IMR-90 (cell line): ENCODE measurements around the gene PRDM9. TPM values are rescaled to one million over a fixed set of nuclear protein-coding genes. Genes with fewer than 3 reads are reported as not detected.

ENCODE experiments used
- ATAC-seq: fragments of 200-7000 bp; cut with Tn5 transposase; 2 replicates; pipeline ENCODE4 v1.9.1; 2020; ENCODE audit warnings: low read depth, mild to moderate bottlenecking, moderate library complexity
- BruUV-seq: library from RNA; stranded (reverse); fragments of 400-500 nt; replicated peaks from 2 replicates; lab custom pipeline; 2021; lab: Mats Ljungman, UMichigan
- CTCF ChIA-PET: fragments of 300-600 bp; formaldehyde crosslinking; extraction: SDS; loops from one replicate; lab custom pipeline; 2021; ENCODE audit warnings: antibody characterized with exemption; lab: Yijun Ruan, JAX
- POLR2A ChIA-PET: fragments of 300-600 bp; sonication (Branson Sonifier 250); formaldehyde crosslinking; loops from one replicate; lab custom pipeline; 2022; ENCODE audit warnings: antibody characterized with exemption; ENCODE audit not compliant: unreplicated experiment; lab: Charles Lee
- DNase-seq: peaks from one replicate; pipeline ENCODE4 v3.0.0; 2013
- H2AFZ ChIP-seq: replicated peaks from 2 replicates; pipeline ENCODE3; 2013; ENCODE audit warnings: low read length, mild to moderate bottlenecking; ENCODE audit not compliant: poor library complexity
- H2AK5ac ChIP-seq: 2 replicates; pipeline ENCODE4 v1.6.1; 2013; ENCODE audit warnings: low read depth, low read length, inconsistent platforms
- H2AK9ac ChIP-seq: replicated peaks from 2 replicates; pipeline ENCODE3; 2013; ENCODE audit warnings: mild to moderate bottlenecking, low read depth, low read length, moderate library complexity; ENCODE audit not compliant: poor library complexity
- H2BK120ac ChIP-seq: 2 replicates; pipeline ENCODE4 v1.6.1; 2013; ENCODE audit warnings: low read depth, low read length, inconsistent platforms
- H2BK15ac ChIP-seq: 3 replicates; pipeline ENCODE4 v1.6.1; 2013; ENCODE audit warnings: low read depth, low read length, inconsistent platforms
- H2BK20ac ChIP-seq: 2 replicates; pipeline ENCODE4 v1.6.1; 2013; ENCODE audit warnings: low read depth, mild to moderate bottlenecking, inconsistent platforms, low read length, moderate library complexity
- H2BK5ac ChIP-seq: 2 replicates; pipeline ENCODE4 v1.6.1; 2013; ENCODE audit warnings: mild to moderate bottlenecking, low read depth, low read length, inconsistent platforms; ENCODE audit not compliant: poor library complexity, severe bottlenecking
- H3K14ac ChIP-seq: replicated peaks from 2 replicates; pipeline ENCODE4 v1.6.1; 2013; ENCODE audit warnings: low read depth, low read length, inconsistent platforms
- H3K18ac ChIP-seq: 2 replicates; pipeline ENCODE4 v1.6.1; 2013; ENCODE audit warnings: low read depth, low read length, control low read depth
- H3K23ac ChIP-seq: 2 replicates; pipeline ENCODE4 v1.6.1; 2013; ENCODE audit warnings: low read depth, low read length, inconsistent platforms
- H3K27ac ChIP-seq: 2 replicates; pipeline ENCODE4 v1.5.1; 2013; ENCODE audit warnings: mild to moderate bottlenecking, control low read depth, low read length; ENCODE audit not compliant: insufficient read depth
- H3K27me3 ChIP-seq: 2 replicates; pipeline ENCODE4 v1.6.1; 2013; ENCODE audit warnings: low read length; ENCODE audit not compliant: control insufficient read depth, insufficient read depth
- H3K36me3 ChIP-seq: 2 replicates; pipeline ENCODE4 v1.6.1; 2013; ENCODE audit warnings: low read length, mixed read lengths; ENCODE audit not compliant: control insufficient read depth, insufficient read depth
- H3K4ac ChIP-seq: 2 replicates; pipeline ENCODE4 v1.6.1; 2013; ENCODE audit warnings: low read depth, low read length, inconsistent platforms
- H3K4me1 ChIP-seq: 2 replicates; pipeline ENCODE4 v1.6.1; 2013; ENCODE audit warnings: low read length, mixed read lengths; ENCODE audit not compliant: control insufficient read depth, insufficient read depth
- H3K4me2 ChIP-seq: 2 replicates; pipeline ENCODE4 v1.6.1; 2013; ENCODE audit warnings: low read depth, mild to moderate bottlenecking, control low read depth, low read length, moderate library complexity
- H3K4me3 ChIP-seq: 2 replicates; pipeline ENCODE4 v1.5.1; 2013; ENCODE audit warnings: low read depth, mild to moderate bottlenecking, control low read depth, low read length, moderate library complexity; ENCODE audit not compliant: insufficient read depth
- H3K56ac ChIP-seq: 2 replicates; pipeline ENCODE4 v1.6.1; 2013; ENCODE audit warnings: low read length, inconsistent platforms; ENCODE audit not compliant: insufficient read depth; ENCODE audit errors: extremely low read depth
- H3K79me1 ChIP-seq, 2 experiments: 2 replicates each; pipeline ENCODE4 v1.6.1; 2013; ENCODE audit warnings: low read length in 2 of 2, inconsistent platforms in 1 of 2, low read depth in 1 of 2
- H3K9ac ChIP-seq: 2 replicates; pipeline ENCODE4 v1.6.1; 2013; ENCODE audit warnings: low read depth, low read length, control low read depth
- H3K9me1 ChIP-seq: 2 replicates; pipeline ENCODE4 v1.6.1; 2013; ENCODE audit warnings: low read length, inconsistent platforms; ENCODE audit not compliant: insufficient read depth
- H3K9me3 ChIP-seq: 2 replicates; pipeline ENCODE4 v1.6.1; 2013; ENCODE audit warnings: low read length; ENCODE audit not compliant: control insufficient read depth, insufficient read depth
- H4K20me1 ChIP-seq: 2 replicates; pipeline ENCODE4 v1.6.1; 2013; ENCODE audit warnings: low read length, inconsistent platforms; ENCODE audit not compliant: insufficient read depth
- H4K5ac ChIP-seq: 2 replicates; pipeline ENCODE4 v1.6.1; 2013; ENCODE audit warnings: mild to moderate bottlenecking, low read depth, low read length, control low read depth
- H4K8ac ChIP-seq, 2 experiments: 2 replicates each; pipeline ENCODE4 v1.6.1; 2013; ENCODE audit warnings: low read depth in 2 of 2, low read length in 2 of 2, control low read depth in 1 of 2, inconsistent platforms in 1 of 2
- H4K91ac ChIP-seq: 2 replicates; pipeline ENCODE4 v1.6.1; 2013; ENCODE audit warnings: low read depth, low read length, inconsistent platforms; ENCODE audit not compliant: insufficient read depth
- BHLHE40 ChIP-seq: fragments of 150-350 bp; IDR thresholded peaks from 2 replicates; pipeline ENCODE4 v1.6.1; 2016; ENCODE audit warnings: mild to moderate bottlenecking, low read depth, low read length
- ELK1 ChIP-seq: fragments of 150-350 bp; IDR thresholded peaks from 2 replicates; pipeline ENCODE4 v1.6.1; 2016; ENCODE audit warnings: low read depth, mild to moderate bottlenecking, low read length, moderate library complexity, borderline replicate concordance
- FOS ChIP-seq: fragments of 150-350 bp; IDR thresholded peaks from 2 replicates; pipeline ENCODE4 v1.6.1; 2016; ENCODE audit warnings: low read depth, low read length
- MAFK ChIP-seq: IDR thresholded peaks from 2 replicates; pipeline ENCODE4 v1.6.1; 2012; ENCODE audit warnings: low read depth, low read length, improper control_type of control experiment
- MAZ ChIP-seq: IDR thresholded peaks from 2 replicates; pipeline ENCODE4 v1.6.1; 2012; ENCODE audit warnings: low read depth, mild to moderate bottlenecking, low read length, improper control_type of control experiment, moderate library complexity, borderline replicate concordance
- MXI1 ChIP-seq: IDR thresholded peaks from 2 replicates; pipeline ENCODE4 v1.6.1; 2012; ENCODE audit warnings: low read depth, mild to moderate bottlenecking, low read length, moderate library complexity, borderline replicate concordance
- POLR2A ChIP-seq: IDR thresholded peaks from 2 replicates; pipeline ENCODE4 v1.6.1; 2012; ENCODE audit warnings: mild to moderate bottlenecking, low read depth, low read length
- SMC3 ChIP-seq: fragments of 150-350 bp; IDR thresholded peaks from 2 replicates; pipeline ENCODE4 v1.6.1; 2016; ENCODE audit warnings: low read depth, mild to moderate bottlenecking, antibody characterized with exemption, low read length, moderate library complexity
- USF2 ChIP-seq: fragments of 150-350 bp; IDR thresholded peaks from 2 replicates; pipeline ENCODE4 v1.6.1; 2017; ENCODE audit warnings: mild to moderate bottlenecking, antibody characterized with exemption, low read length, low read depth
- dilution Hi-C: fragments of 300-500 bp; cut with HindIII; formaldehyde crosslinking; loops from one replicate; pipeline ENCODE4 v1.14.3; 2018; ENCODE audit warnings: low sequenced_read_pairs; ENCODE audit not compliant: unreplicated experiment
- in situ Hi-C: fragments of 300-500 bp; cut with MboI; formaldehyde crosslinking; loops from 3 replicates; pipeline ENCODE4 v1.14.3; 2019; ENCODE audit warnings: low sequenced_read_pairs, inconsistent platforms, mixed read lengths
- intact Hi-C: fragments of 100-400 bp; cut with micrococcal nuclease; formaldehyde crosslinking; loops from 2 replicates; pipeline ENCODE4 v1.10.0; 2022
- polyA plus RNA-seq, 3 experiments: library from polyadenylated mRNA; depleted of rRNA; stranded (reverse); fragments of >200 nt; gene quantifications; 2 replicates each; pipeline ENCODE4 v1.2.3, GENCODE V29; 2012; ENCODE audit warnings: low replicate concordance in 1 of 3
- total RNA-seq: library from RNA; depleted of rRNA; stranded (reverse); fragments of >200 nt; gene quantifications from 2 replicates; pipeline ENCODE4 v1.2.3, GENCODE V29; 2012

Gene PRDM9
- total and polyA plus RNA-seq, 2 of the 4 experiments (the other 2 are of a cell fraction) = not detected

- in situ Hi-C loops = no loop called here
- intact Hi-C loops = no loop called here
Observed at GRCh38 chr5:23473915-23474314, 33.5 kb upstream of the PRDM9 start.

More at GRCh38 chr5:23473915-23474314, 33.5 kb upstream of the PRDM9 start:
- H3K27me3 ChIP-seq = no peaks in the 10 kb centered on the region
- ChIA-PET CTCF (no interaction called here), POLR2A (no interaction called here)
- no peaks in the 10 kb centered on the region for H3K4me1 ChIP-seq
- no peak overlapping the region for H3K27ac ChIP-seq
- no peak overlapping the region for H4K91ac ChIP-seq
- H3K18ac ChIP-seq = no peak overlapping the region
- H2BK120ac ChIP-seq = no peak overlapping the region
- no peak overlapping the region for H2BK5ac ChIP-seq
- H3K14ac ChIP-seq = no peak overlapping the region
- no peaks in the 10 kb centered on the region for H4K20me1 ChIP-seq
- no peaks in the 10 kb centered on the region for H3K9me1 ChIP-seq
- H2BK15ac ChIP-seq = no peak overlapping the region
- H3K4me3 ChIP-seq = no peak overlapping the region
- ATAC-seq (no peak), DNase-seq (no peak)
- H2BK20ac ChIP-seq = no peak overlapping the region
- peaks cover 2% of the 10 kb centered on the region; the same call in 1 of the 2 replicates for H3K9me3 ChIP-seq
- H3K23ac ChIP-seq = no peak overlapping the region
- H3K4ac ChIP-seq = no peak overlapping the region
- H3K79me1 ChIP-seq = no peaks in the 10 kb centered on the region
- no peak overlapping the region for H2AFZ ChIP-seq
- no peak overlapping the region for H3K4me2 ChIP-seq
- no peak overlapping the region for H3K9ac ChIP-seq
- TF ChIP-seq MAZ (no peak), ELK1 (no peak), MAFK (no peak), FOS (no peak), POLR2A (no peak), SMC3 (no peak), MXI1 (no peak), BHLHE40 (no peak), USF2 (no peak)
- no peak overlapping the region for H3K56ac ChIP-seq
- no TSS peak for BruUV-seq
- H2AK5ac ChIP-seq = no peak overlapping the region
- H3K36me3 ChIP-seq = no peaks in the 10 kb centered on the region
- H4K8ac ChIP-seq = no peak overlapping the region
- dilution Hi-C loops = no loop called here
- no peak overlapping the region for H4K5ac ChIP-seq
- H2AK9ac ChIP-seq = no peak overlapping the region
